H1 (cell line): ENCODE measurements around the gene SMAD7. TPM values are rescaled to one million over a fixed set of nuclear protein-coding genes. Genes with fewer than 3 reads are reported as not detected.

Source experiments
- CTCF ChIA-PET: fragments of 300-600 bp; sonication (Branson Sonifier 250); formaldehyde crosslinking; loops from one replicate; lab custom pipeline; 2021; ENCODE audit not compliant: partially characterized antibody; lab: Charles Lee
- POLR2A ChIA-PET: fragments of 300-600 bp; sonication (Branson Sonifier 250); formaldehyde crosslinking; loops from one replicate; lab custom pipeline; 2021; ENCODE audit warnings: inconsistent platforms; ENCODE audit not compliant: partially characterized antibody; lab: Charles Lee
- DNase-seq, 2 experiments: peaks; one replicate each; pipeline versions ENCODE4 v3.0.0 to v3.0.0-alpha.2; 2010 to 2022; ENCODE audit warnings: low spot score in 2 of 2, low read depth in 1 of 2, mixed read lengths in 1 of 2
- FAIRE-seq: peaks from 2 replicates; lab custom pipeline; 2011; peaks lifted over from hg19 to GRCh38; lab: Jason Lieb, UNC
- H2AFZ ChIP-seq: 2 replicates; pipeline ENCODE4 v1.8.1; 2012; ENCODE audit warnings: low read length, inconsistent platforms
- H2AK5ac ChIP-seq: 2 replicates; pipeline ENCODE4 v1.6.1; 2013; ENCODE audit warnings: low read depth, low read length
- H2BK120ac ChIP-seq: replicated peaks from 2 replicates; pipeline ENCODE3; 2013; ENCODE audit warnings: low read depth, low read length, inconsistent platforms
- H2BK12ac ChIP-seq: 2 replicates; pipeline ENCODE4 v1.6.1; 2013; ENCODE audit warnings: low read depth, low read length
- H2BK15ac ChIP-seq: 2 replicates; pipeline ENCODE4 v1.6.1; 2013; ENCODE audit warnings: low read length
- H2BK20ac ChIP-seq: 2 replicates; pipeline ENCODE4 v1.6.1; 2013; ENCODE audit warnings: low read length
- H2BK5ac ChIP-seq: 2 replicates; pipeline ENCODE4 v1.6.1; 2013; ENCODE audit warnings: low read depth, low read length
- H3K14ac ChIP-seq: 2 replicates; pipeline ENCODE4 v1.6.1; 2013; ENCODE audit warnings: inconsistent platforms; ENCODE audit not compliant: insufficient read length
- H3K18ac ChIP-seq: 2 replicates; pipeline ENCODE4 v1.6.1; 2013; ENCODE audit warnings: low read length; ENCODE audit errors: extremely low read depth
- H3K23ac ChIP-seq: 2 replicates; pipeline ENCODE4 v1.6.1; 2013; ENCODE audit warnings: inconsistent platforms; ENCODE audit not compliant: insufficient read length
- H3K23me2 ChIP-seq: 2 replicates; pipeline ENCODE4 v1.6.1; 2013; ENCODE audit warnings: low read depth, low read length
- H3K27ac ChIP-seq: 2 replicates; pipeline ENCODE4 v1.6.1; 2011; ENCODE audit warnings: low read depth, low read length, inconsistent platforms
- H3K27me3 ChIP-seq, 4 experiments: replicated peaks in 1 of 4; 1 replicate in 1 of 4; 2 replicates in 3 of 4; pipeline versions ENCODE4 v1.6.1 to v1.8.1; 2011 to 2013; ENCODE audit warnings: low read length in 3 of 4, mild to moderate bottlenecking in 3 of 4, inconsistent platforms in 2 of 4, mixed read lengths in 2 of 4, moderate library complexity in 1 of 4; ENCODE audit not compliant: control insufficient read depth in 3 of 4, insufficient read depth in 3 of 4; ENCODE audit errors: extremely low read depth in 1 of 4
- H3K36me3 ChIP-seq, 4 experiments: 2 replicates each; pipeline versions ENCODE4 v1.6.1 to v1.8.1; 2011 to 2013; ENCODE audit warnings: mild to moderate bottlenecking in 4 of 4, low read length in 3 of 4, moderate library complexity in 2 of 4, control low read depth in 1 of 4, inconsistent platforms in 1 of 4; ENCODE audit not compliant: insufficient read depth in 4 of 4, control insufficient read depth in 2 of 4
- H3K4ac ChIP-seq: replicated peaks from 2 replicates; pipeline ENCODE3; 2013; ENCODE audit warnings: low read length, low read depth, mixed read lengths, inconsistent platforms; ENCODE audit not compliant: insufficient read length
- H3K4me1 ChIP-seq, 4 experiments: replicated peaks in 1 of 4; 1 replicate in 1 of 4; 2 replicates in 3 of 4; pipeline versions ENCODE4 v1.6.1 to v1.8.1; 2011 to 2013; ENCODE audit warnings: low read length in 3 of 4, inconsistent platforms in 2 of 4, mixed read lengths in 1 of 4; ENCODE audit not compliant: insufficient read depth in 4 of 4, control insufficient read depth in 3 of 4
- H3K4me2 ChIP-seq, 2 experiments: 2 replicates each; pipeline versions ENCODE4 v1.6.1 to v1.8.1; 2011 to 2013; ENCODE audit warnings: low read depth in 2 of 2, low read length in 2 of 2, control low read depth in 1 of 2, inconsistent platforms in 1 of 2, mild to moderate bottlenecking in 1 of 2; ENCODE audit not compliant: insufficient read depth in 1 of 2
- H3K4me3 ChIP-seq, 4 experiments: fragments of 200-600, 300-600 bp in 1 of 4; sonication (generic), shearing (Covaris generic), sonication (Bioruptor Twin) in 1 of 4; 2 replicates each; pipeline versions ENCODE4 v1.5.1 to v1.8.1; 2011 to 2016; ENCODE audit warnings: low read length in 4 of 4, low read depth in 3 of 4, control low read depth in 2 of 4, inconsistent platforms in 2 of 4, mild to moderate bottlenecking in 2 of 4, mixed read lengths in 1 of 4, moderate library complexity in 1 of 4; ENCODE audit not compliant: insufficient read depth in 2 of 4; ENCODE audit errors: extremely low read depth in 1 of 4
- H3K56ac ChIP-seq: replicated peaks from 2 replicates; pipeline ENCODE3; 2013; ENCODE audit warnings: low read depth, mild to moderate bottlenecking, mixed read lengths, low read length, inconsistent platforms; ENCODE audit not compliant: insufficient read length
- H3K79me1 ChIP-seq: 2 replicates; pipeline ENCODE4 v1.6.1; 2013; ENCODE audit warnings: low read depth, low read length, control low read depth
- H3K79me2 ChIP-seq, 2 experiments: 2 replicates each; pipeline versions ENCODE4 v1.6.1 to v1.8.1; 2012 to 2013; ENCODE audit warnings: low read length in 2 of 2, mild to moderate bottlenecking in 2 of 2, inconsistent platforms in 1 of 2; ENCODE audit not compliant: insufficient read depth in 2 of 2, control insufficient read depth in 1 of 2
- H3K9ac ChIP-seq, 4 experiments: replicated peaks in 1 of 4; 1 replicate in 1 of 4; 2 replicates in 3 of 4; pipeline versions ENCODE4 v1.6.1 to v1.8.1; 2011 to 2013; ENCODE audit warnings: low read depth in 3 of 4, low read length in 3 of 4, control low read depth in 2 of 4, mild to moderate bottlenecking in 2 of 4, moderate library complexity in 2 of 4, inconsistent platforms in 1 of 4; ENCODE audit errors: extremely low read depth in 1 of 4
- H3K9me3 ChIP-seq, 2 experiments: 2 replicates each; pipeline versions ENCODE4 v1.6.1 to v1.8.1; 2012 to 2013; ENCODE audit warnings: mild to moderate bottlenecking in 2 of 2, moderate library complexity in 2 of 2, control low read depth in 1 of 2, inconsistent platforms in 1 of 2, low read depth in 1 of 2, low read length in 1 of 2, mixed read lengths in 1 of 2; ENCODE audit not compliant: insufficient read depth in 2 of 2
- H4K20me1 ChIP-seq, 2 experiments: replicated peaks in 1 of 2; 2 replicates each; pipeline versions ENCODE3 to v1.8.1; 2011 to 2013; ENCODE audit warnings: inconsistent platforms in 2 of 2, low read length in 2 of 2, mild to moderate bottlenecking in 1 of 2; ENCODE audit not compliant: insufficient read depth in 2 of 2, control insufficient read depth in 1 of 2
- H4K5ac ChIP-seq: 2 replicates; pipeline ENCODE4 v1.6.1; 2013; ENCODE audit warnings: low read length, low read depth, mixed read lengths, inconsistent platforms; ENCODE audit not compliant: insufficient read length
- H4K8ac ChIP-seq: 2 replicates; pipeline ENCODE4 v1.8.0; 2013; ENCODE audit warnings: mild to moderate bottlenecking, moderate library complexity, low read length, inconsistent platforms; ENCODE audit not compliant: insufficient read depth; ENCODE audit errors: extremely low read depth
- H4K91ac ChIP-seq: replicated peaks from 2 replicates; pipeline ENCODE3; 2013; ENCODE audit warnings: low read length, mixed read lengths, inconsistent platforms; ENCODE audit not compliant: insufficient read length
- JUND ChIP-seq: IDR thresholded peaks from 2 replicates; pipeline ENCODE4 v1.6.1; 2011; ENCODE audit warnings: mild to moderate bottlenecking, improper control_type of control experiment, low read length
- KDM1A ChIP-seq: fragments of 200-600, 300-600 bp; sonication (generic); IDR thresholded peaks from 2 replicates; pipeline ENCODE4 v1.7.1; 2016; ENCODE audit warnings: mild to moderate bottlenecking, low read length, borderline replicate concordance
- NRF1 ChIP-seq: IDR thresholded peaks from 2 replicates; pipeline ENCODE4 v1.6.1; 2011; ENCODE audit warnings: mild to moderate bottlenecking, low read depth, low read length, improper control_type of control experiment
- POLR2AphosphoS5 ChIP-seq: IDR thresholded peaks from 2 replicates; pipeline ENCODE4 v1.6.1; 2011; ENCODE audit warnings: low read depth, low read length
- RFX5 ChIP-seq: IDR thresholded peaks from 2 replicates; pipeline ENCODE4 v1.6.1; 2011; ENCODE audit warnings: low read depth, low read length, improper control_type of control experiment, borderline replicate concordance
- RXRA ChIP-seq: IDR thresholded peaks from 2 replicates; pipeline ENCODE4 v1.6.1; 2011; ENCODE audit warnings: low read depth, mild to moderate bottlenecking, low read length, moderate library complexity; ENCODE audit not compliant: insufficient read depth
- WGBS, 2 experiments: shearing (Covaris generic) in 1 of 2; methylation state at CpG; one replicate each; pipeline versions ENCODE4 v1.1.6 to v1.1.7; 2013 to 2015; ENCODE audit warnings: low lambda C conversion rate in 2 of 2, mixed read lengths in 2 of 2, inconsistent platforms in 1 of 2, low coverage in 1 of 2, missing lambda C conversion rate in 1 of 2; ENCODE audit not compliant: insufficient replicate concordance in 2 of 2, insufficient coverage in 1 of 2, insufficient read length in 1 of 2; ENCODE audit errors: extremely low coverage in 1 of 2, missing lambda C conversion rate in 1 of 2; 5-methylcytosine and 5-hydroxymethylcytosine counted together
- polyA plus RNA-seq, 7 experiments: library from polyadenylated mRNA; depleted of rRNA in 3 of 7; stranded (reverse) in 5 of 7; unstranded in 2 of 7; fragments of >200 nt in 5 of 7; fragments of 200-250 nt in 2 of 7; gene quantifications; 1 replicate in 5 of 7; 2 replicates in 1 of 7; 4 replicates in 1 of 7; pipeline versions ENCODE4 v1.2.1 to v1.2.3, GENCODE V29; 2011 to 2013; ENCODE audit warnings: missing spikeins in 2 of 7, mixed read lengths in 2 of 7
- total RNA-seq: library from RNA; stranded (reverse); fragmentation: NEBNext Ultra II Directional; extraction: Animal tissue kit (Norgen Biotek cat#: 25700); gene quantifications from 2 replicates; pipeline ENCODE4 v1.2.1, GENCODE V29; 2021
- TF ChIP-seq, protein P1 (sequence below): IDR thresholded peaks from 2 replicates; pipeline ENCODE4 v1.6.1; 2011; ENCODE audit warnings: low read depth, mild to moderate bottlenecking, low read length; ENCODE audit not compliant: insufficient read depth

SMAD7 gene
- total and polyA plus RNA-seq, 2 of the 8 experiments (the other 6 are each of a cell fraction or from before 2014, with no cell fraction given): 6.5 to 15.5 TPM

DNA sequence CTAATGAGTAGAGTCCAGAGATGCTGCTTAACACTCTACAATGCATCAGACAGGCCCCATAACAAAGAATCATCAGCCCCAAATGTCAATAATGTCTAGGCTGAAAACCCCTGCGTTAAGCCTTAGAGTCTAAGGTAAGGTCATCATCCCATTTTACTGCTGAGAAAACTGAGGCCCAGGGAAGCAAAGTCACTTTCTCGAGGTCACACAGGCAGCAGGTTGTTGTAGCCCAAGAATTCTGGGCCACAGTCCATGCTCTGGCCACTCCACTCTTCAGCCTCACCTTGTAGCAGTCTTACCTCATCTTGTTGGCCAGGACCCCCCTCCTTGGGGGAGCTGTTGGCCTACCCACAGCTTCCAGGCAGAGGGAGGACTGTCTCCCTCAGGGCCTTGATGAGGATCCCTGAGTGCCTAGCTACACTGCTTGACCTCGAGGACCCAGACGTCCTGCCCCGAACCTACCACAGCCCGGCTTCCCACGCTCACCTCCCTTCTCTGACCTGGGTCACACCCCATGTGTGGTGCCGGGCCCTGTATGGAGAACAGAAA, 54.4 kb downstream of the SMAD7 start:
- Histone ChIP-seq H3K9ac (no peak overlapping the region), H3K23ac (no peak overlapping the region), H2AFZ (peak overlapping the region; percentile 60; the same call in 1 of the 2 replicates), H3K23me2 (peaks cover 7% of the 10 kb centered on the region; the same call in 1 of the 2 replicates), H3K18ac (peak overlapping the region; percentile 15; the same call in 1 of the 2 replicates), H3K36me3 (no peaks in the 10 kb centered on the region), H3K4me3 (no peak overlapping the region), H3K56ac (no peak overlapping the region), H4K20me1 (no peaks in the 10 kb centered on the region), H3K4me2 (no peak overlapping the region), H2AK5ac (no peak overlapping the region), H3K27me3 (no peaks in the 10 kb centered on the region), H4K91ac (peak overlapping the region; percentile 17), H3K4ac (no peak overlapping the region), H2BK120ac (peak overlapping the region; percentile 31), H2BK5ac (no peak overlapping the region), H3K14ac (no peak overlapping the region), H3K79me1 (no peaks in the 10 kb centered on the region), H3K79me2 (no peaks in the 10 kb centered on the region), H2BK20ac (no peak overlapping the region), H2BK15ac (peak overlapping the region; percentile 95; the same call in 1 of the 2 replicates), H4K5ac (no peak overlapping the region), H3K27ac (no peak overlapping the region), H2BK12ac (peak overlapping the region; percentile 80; the same call in 1 of the 2 replicates), H3K4me1 (peaks cover 0 to 5% (median 1%) of the 10 kb centered on the region in 4 experiments; a peak in 2 of 7 replicates), H3K9me3 (no peaks in the 10 kb centered on the region), H4K8ac (peak overlapping the region; percentile 22; the same call in 1 of the 2 replicates)
- FAIRE-seq (no peak), DNase-seq (no peak)
- ChIA-PET CTCF (interaction anchor here (0.9 to 2.7 kb wide), 12 partner anchors 11 to 222 kb away, joined by 3 to 16 read pairs (median 5); no protein-coding TSS in a partner anchor), POLR2A (interaction anchor here (0.6 to 2.0 kb wide), 2 partner anchors 45 to 218 kb away, joined by 3 to 4 read pairs; no protein-coding TSS in a partner anchor)
- TF ChIP-seq, protein P1, sequence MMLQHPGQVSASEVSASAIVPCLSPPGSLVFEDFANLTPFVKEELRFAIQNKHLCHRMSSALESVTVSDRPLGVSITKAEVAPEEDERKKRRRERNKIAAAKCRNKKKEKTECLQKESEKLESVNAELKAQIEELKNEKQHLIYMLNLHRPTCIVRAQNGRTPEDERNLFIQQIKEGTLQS: no peak
- TF ChIP-seq KDM1A (peak; percentile 65; the same call in 1 of the 2 replicates), NRF1 (no peak), POLR2AphosphoS5 (no peak), JUND (no peak), RFX5 (no peak), RXRA (no peak)
- WGBS, 2 experiments: 98% methylated on average over 8 of the region's 8 CpGs; no CpG with 5 or more reads in 1 of the 2 experiments
